ENCODE measurements around the gene IGF2BP1. TPM values are rescaled to one million over a fixed set of nuclear protein-coding genes. Genes with fewer than 3 reads are reported as not detected.

Gene IGF2BP1
- total and polyA plus RNA-seq, 12 donors, result under 0.01 to 15.5 (median 0.18) TPM; not detected in 4

- H3K4me1 ChIP-seq (replicated peaks in 1 of 2), result no peaks in the 10 kb centered on the region
- TF ChIP-seq CTCF (IDR thresholded peaks at IDR 0.05), result no peak
- no peak for TF ChIP-seq POLR2A (IDR thresholded peaks at IDR 0.05)
- H3K36me3 ChIP-seq (replicated peaks in 1 of 2), result no peaks in the 10 kb centered on the region
- H3K4me3 ChIP-seq, result no peak overlapping the region
- peaks cover 3% of the 10 kb centered on the region for H3K27me3 ChIP-seq
- intact Hi-C loops (cut with DNase I), result no loop called here
- H3K9me3 ChIP-seq (replicated peaks in 1 of 3), result no peaks in the 10 kb centered on the region
- no peak for DNase-seq
- no peak overlapping the region for H3K27ac ChIP-seq
- WGBS, 4 donors, result 53 to 62% (median 61%) methylated on average over 7 of the region's 7 CpGs
Observed at GRCh38 chr17:49061524-49061943, 64.3 kb downstream of the IGF2BP1 start.

DNA sequence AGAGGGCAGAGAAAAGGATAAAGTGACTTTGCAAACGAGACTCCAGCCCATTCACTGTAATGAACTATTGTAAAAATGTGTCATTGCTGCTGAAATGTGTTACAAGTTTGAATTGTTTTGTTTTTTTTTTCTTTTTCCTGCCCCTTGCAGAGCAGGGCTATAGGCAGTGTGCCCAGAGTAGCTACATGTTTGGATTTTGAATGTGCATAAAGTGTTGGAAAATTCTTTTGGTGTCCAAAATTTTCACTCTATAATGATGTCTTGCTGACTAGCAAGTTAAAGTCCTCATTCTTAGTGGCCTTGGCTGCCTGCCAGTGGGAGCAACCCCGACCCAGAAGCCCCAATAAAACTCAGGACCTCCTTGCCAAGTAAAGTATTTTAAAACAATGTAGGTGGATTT lies 66.5 kb downstream of the IGF2BP1 start:
- Histone ChIP-seq H3K4me1 (replicated peaks in 1 of 2) (no peaks in the 10 kb centered on the region), H3K27me3 (no peaks in the 10 kb centered on the region), H3K27ac (no peak overlapping the region), H3K9me3 (replicated peaks in 1 of 3) (no peaks in the 10 kb centered on the region), H3K4me3 (no peak overlapping the region), H3K36me3 (replicated peaks in 1 of 2) (no peaks in the 10 kb centered on the region)
- TF ChIP-seq CTCF (IDR thresholded peaks at IDR 0.05) (no peak), POLR2A (IDR thresholded peaks at IDR 0.05) (no peak)
- intact Hi-C loops (cut with DNase I), result no loop called here
- DNase-seq, result no peak
- WGBS, 4 donors, result 15 to 25% (median 21%) methylated on average over 2 of the region's 2 CpGs

- Histone ChIP-seq H3K36me3 (replicated peaks in 1 of 2) (no peaks in the 10 kb centered on the region), H3K9me3 (replicated peaks in 1 of 3) (no peaks in the 10 kb centered on the region), H3K4me3 (no peak overlapping the region), H3K4me1 (replicated peaks in 1 of 2) (no peaks in the 10 kb centered on the region), H3K27me3 (no peaks in the 10 kb centered on the region), H3K27ac (no peak overlapping the region)
- TF ChIP-seq POLR2A (IDR thresholded peaks at IDR 0.05), result no peak
- TF ChIP-seq CTCF (IDR thresholded peaks at IDR 0.05), result no peak
- WGBS, 4 donors, result 83 to 91% (median 86%) methylated on average over 7 to 8 of the region's 8 CpGs
- no peak for DNase-seq
- intact Hi-C loops (cut with DNase I), result no loop called here
Observed at GRCh38 chr17:49067163-49067562, 70.0 kb downstream of the IGF2BP1 start.

- no peak for TF ChIP-seq POLR2A (IDR thresholded peaks at IDR 0.05)
- TF ChIP-seq CTCF (IDR thresholded peaks at IDR 0.05), result no peak
- DNase-seq, result no peak
- Histone ChIP-seq H3K9me3 (replicated peaks in 1 of 3) (no peaks in the 10 kb centered on the region), H3K36me3 (replicated peaks in 1 of 2) (no peaks in the 10 kb centered on the region), H3K4me1 (replicated peaks in 1 of 2) (no peaks in the 10 kb centered on the region), H3K4me3 (no peak overlapping the region), H3K27ac (no peak overlapping the region), H3K27me3 (no peaks in the 10 kb centered on the region)
- WGBS, 4 donors, result 87 to 96% (median 94%) methylated on average over 2 of the region's 2 CpGs
- intact Hi-C loops (cut with DNase I), result no loop called here
Observed at GRCh38 chr17:49069585-49070273, 72.5 kb downstream of the IGF2BP1 start.

All from adrenal gland (tissue), 12 donors.